Measurements from ENCODE around the gene CEBPE. TPM values are rescaled to one million over a fixed set of nuclear protein-coding genes. Genes with fewer than 3 reads are reported as not detected.

CEBPE gene
- total RNA-seq, 2 donors from 2014 or later, result not detected

GRCh38 chr14:23090254-23090636 is 28.8 kb downstream of the CEBPE start:
- H3K4me3 ChIP-seq, result no peak overlapping the region
- H3K27ac ChIP-seq, result no peak overlapping the region
- peaks cover 11 to 20% of the 10 kb centered on the region in 2 donors for H3K4me1 ChIP-seq (ENCODE audit: control insufficient read depth in 1 of 2, low read depth in 2 of 2)
- no peaks in the 10 kb centered on the region for H3K9me3 ChIP-seq
- ATAC-seq (ENCODE audit: insufficient number of reproducible peaks, low FRiP score, low read depth), result no peak
- no peak for TF ChIP-seq CTCF (IDR thresholded peaks at IDR 0.05)
- DNase-seq (ENCODE audit: low spot score), result no peak
- peaks cover 59% of the 10 kb centered on the region for H3K36me3 ChIP-seq
- H3K27me3 ChIP-seq (replicated peaks; ENCODE audit: insufficient read depth), result no peaks in the 10 kb centered on the region

GRCh38 chr14:23089498-23090253 is 29.4 kb downstream of the CEBPE start:
- peaks cover 61% of the 10 kb centered on the region for H3K36me3 ChIP-seq
- no peak overlapping the region for H3K4me3 ChIP-seq
- H3K27me3 ChIP-seq (replicated peaks; ENCODE audit: insufficient read depth), result no peaks in the 10 kb centered on the region
- H3K4me1 ChIP-seq (ENCODE audit: control insufficient read depth in 1 of 2, low read depth in 2 of 2), result peaks cover 11 to 20% of the 10 kb centered on the region in 2 donors
- DNase-seq (ENCODE audit: low spot score) (no peak), ATAC-seq (ENCODE audit: insufficient number of reproducible peaks, low FRiP score, low read depth) (no peak)
- no peak for TF ChIP-seq CTCF (IDR thresholded peaks at IDR 0.05)
- no peak overlapping the region for H3K27ac ChIP-seq
- H3K9me3 ChIP-seq, result no peaks in the 10 kb centered on the region

GRCh38 chr14:23086565-23086964 is 32.5 kb downstream of the CEBPE start:
- Histone ChIP-seq H3K4me1 (ENCODE audit: control insufficient read depth in 1 of 2, low read depth in 2 of 2) (no peaks in the 10 kb centered on the region), H3K27ac (no peak overlapping the region), H3K36me3 (peaks cover 68% of the 10 kb centered on the region), H3K4me3 (no peak overlapping the region), H3K9me3 (no peaks in the 10 kb centered on the region), H3K27me3 (replicated peaks; ENCODE audit: insufficient read depth) (no peaks in the 10 kb centered on the region)
- TF ChIP-seq CTCF (IDR thresholded peaks at IDR 0.05), result no peak
- no peak for ATAC-seq (ENCODE audit: insufficient number of reproducible peaks, low FRiP score, low read depth)
- DNase-seq (ENCODE audit: low spot score), result no peak

- Histone ChIP-seq H3K27ac (no peak overlapping the region), H3K9me3 (no peaks in the 10 kb centered on the region), H3K4me3 (no peak overlapping the region), H3K36me3 (peaks cover 68% of the 10 kb centered on the region), H3K27me3 (replicated peaks; ENCODE audit: insufficient read depth) (no peaks in the 10 kb centered on the region), H3K4me1 (ENCODE audit: control insufficient read depth in 1 of 2, low read depth in 2 of 2) (no peaks in the 10 kb centered on the region)
- no peak for ATAC-seq (ENCODE audit: insufficient number of reproducible peaks, low FRiP score, low read depth)
- no peak for DNase-seq (ENCODE audit: low spot score)
- no peak for TF ChIP-seq CTCF (IDR thresholded peaks at IDR 0.05)
Measured at GRCh38 chr14:23085458-23085857, 33.6 kb downstream of the CEBPE start.

GRCh38 chr14:23080474-23080873 is 38.6 kb downstream of the CEBPE start:
- ATAC-seq (ENCODE audit: insufficient number of reproducible peaks, low FRiP score, low read depth), result no peak
- no peak for DNase-seq (ENCODE audit: low spot score)
- no peak overlapping the region for H3K27ac ChIP-seq
- no peaks in the 10 kb centered on the region for H3K9me3 ChIP-seq
- peaks cover 7 to 21% of the 10 kb centered on the region in 2 donors for H3K4me1 ChIP-seq (ENCODE audit: control insufficient read depth in 1 of 2, low read depth in 2 of 2)
- H3K36me3 ChIP-seq, result peaks cover 68% of the 10 kb centered on the region
- H3K4me3 ChIP-seq, result no peak overlapping the region
- H3K27me3 ChIP-seq (replicated peaks; ENCODE audit: insufficient read depth), result no peaks in the 10 kb centered on the region
- no peak for TF ChIP-seq CTCF (IDR thresholded peaks at IDR 0.05)

All from thoracic aorta (tissue), 2 donors.